Measurements from ENCODE around the gene CNTNAP3. TPM values are rescaled to one million over a fixed set of nuclear protein-coding genes. Genes with fewer than 3 reads are reported as not detected.
"Not testable (repeated sequence)": the region's sequence is repeated elsewhere in the genome, so short reads cannot be mapped to it uniquely, and the experiment has no call there.

The CNTNAP3 gene
- total RNA-seq, 2 experiments from 2014 or later = not detected

DNA sequence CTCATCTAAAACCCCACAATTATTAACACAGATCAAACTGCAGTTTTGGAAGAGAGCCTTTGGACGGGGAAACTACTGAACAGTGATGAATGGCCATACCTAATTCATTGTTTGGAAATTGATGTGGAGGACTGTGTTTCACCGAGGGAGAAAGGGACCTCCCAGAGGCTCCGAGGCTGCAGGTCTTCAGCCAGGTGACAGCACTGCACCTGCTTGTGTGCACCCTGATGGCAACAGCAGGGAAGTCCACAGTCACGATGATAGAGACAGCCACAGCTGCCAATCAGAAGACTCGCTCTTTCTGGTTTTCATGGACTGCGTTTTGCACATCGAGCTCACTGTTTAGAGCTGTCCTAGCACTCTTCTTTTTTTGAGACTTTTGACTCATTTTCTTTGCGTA is 214.4 kb downstream of the CNTNAP3 start:
- POLR2A ChIA-PET, CTCF ChIA-PET: not testable (repeated sequence)

DNA sequence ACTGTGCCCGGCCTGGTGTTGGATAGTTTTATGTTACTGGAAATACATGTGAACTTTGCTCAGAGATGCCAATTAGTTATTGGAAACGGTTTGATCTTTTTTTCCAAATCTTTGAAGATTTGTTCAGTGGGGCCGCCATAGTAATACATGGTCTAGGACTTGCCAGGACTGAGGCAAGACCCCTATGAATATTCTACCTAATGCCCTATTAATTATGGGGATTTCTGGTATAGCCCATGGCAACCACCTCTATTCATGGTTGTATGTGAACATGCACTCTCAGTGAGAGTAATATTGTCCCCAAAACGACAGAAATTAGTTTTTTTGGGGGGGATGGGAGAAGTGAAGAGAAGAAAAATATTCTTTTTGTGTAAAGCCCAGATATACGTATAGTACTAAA is 220.3 kb downstream of the CNTNAP3 start:
- POLR2A ChIA-PET, CTCF ChIA-PET: not testable (repeated sequence)

DNA sequence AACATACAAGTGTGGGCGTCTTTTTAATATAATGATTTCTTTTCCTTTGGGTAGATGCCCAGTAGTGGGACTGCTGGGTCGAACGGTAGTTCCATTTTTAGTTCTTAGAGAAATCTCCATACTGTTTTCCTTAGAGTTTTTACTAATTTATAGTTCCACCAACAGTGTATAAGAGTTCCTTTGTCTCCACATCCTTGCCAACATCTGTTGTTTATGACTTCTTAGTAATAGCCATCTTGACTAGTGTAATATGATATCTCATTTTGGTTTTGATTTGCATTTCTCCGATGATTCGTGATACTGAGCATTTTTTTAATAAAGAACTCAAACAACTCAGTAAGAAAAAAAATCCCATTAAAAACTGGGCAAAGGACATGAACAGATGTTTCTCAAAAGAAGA is 225.0 kb downstream of the CNTNAP3 start:
- POLR2A ChIA-PET, CTCF ChIA-PET: not testable (repeated sequence)

DNA sequence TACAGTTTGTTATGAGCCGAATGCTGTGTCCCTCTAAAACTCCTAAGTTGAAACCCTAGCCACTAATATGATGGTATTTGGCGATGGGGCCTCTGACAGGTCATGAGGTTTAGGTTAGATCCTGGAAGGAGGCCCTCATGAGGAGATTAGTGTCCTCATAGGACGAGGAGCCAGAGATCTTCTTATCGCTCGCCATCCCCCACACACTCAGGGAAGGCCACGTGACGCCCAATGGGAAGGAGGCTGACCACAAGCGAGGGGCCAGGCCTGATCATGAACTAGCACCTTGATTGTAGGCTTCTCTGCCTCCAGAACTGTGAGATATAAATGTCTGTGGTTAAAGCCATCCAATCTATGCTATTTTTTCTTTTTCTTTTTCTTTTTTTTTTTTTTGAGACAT is 233.5 kb downstream of the CNTNAP3 start:
- CTCF ChIA-PET, POLR2A ChIA-PET: not testable (repeated sequence)

DNA sequence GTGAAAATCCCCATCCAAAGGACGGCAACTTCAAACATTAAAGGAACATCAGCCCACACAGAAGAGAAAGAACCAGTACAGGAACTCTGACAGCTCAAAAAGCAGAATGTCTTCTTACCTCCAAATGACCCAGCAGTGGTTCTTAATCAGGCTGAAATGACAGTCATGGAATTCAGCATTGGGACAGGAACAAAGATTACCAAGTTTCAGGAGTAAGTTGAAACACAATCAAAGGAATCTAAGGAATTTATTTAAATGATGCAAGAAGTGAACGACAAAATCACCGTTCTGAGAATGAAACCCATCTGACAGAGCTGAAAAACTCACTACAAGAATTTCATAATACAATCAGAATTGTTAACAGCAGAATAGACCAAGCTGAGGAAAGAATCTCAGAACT is 241.1 kb downstream of the CNTNAP3 start:
- CTCF ChIA-PET, POLR2A ChIA-PET: not testable (repeated sequence)

DNA sequence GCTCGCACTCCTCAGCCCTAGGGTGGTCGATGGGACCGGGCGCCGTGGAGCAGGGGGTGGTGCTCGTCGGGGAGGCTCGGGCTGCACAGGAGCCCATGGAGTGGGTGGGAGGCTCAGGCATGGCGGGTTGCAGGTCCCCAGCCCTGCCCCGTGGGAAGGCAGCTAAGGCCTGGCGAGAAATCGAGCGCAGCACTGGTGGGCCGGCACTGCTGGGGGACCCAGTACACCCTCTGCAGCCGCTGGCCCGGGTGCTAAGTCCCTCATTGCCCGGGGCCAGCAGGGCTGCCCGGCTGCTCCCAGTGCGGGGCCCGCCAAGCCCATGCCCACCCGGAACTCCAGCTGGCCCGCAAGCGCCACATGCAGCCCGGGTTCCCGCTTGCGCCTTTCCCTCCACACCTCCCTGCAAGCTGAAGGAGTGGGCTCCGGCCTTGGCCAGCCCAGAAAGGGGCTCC is 245.6 kb downstream of the CNTNAP3 start:
- POLR2A ChIA-PET = not testable (repeated sequence)

DNA sequence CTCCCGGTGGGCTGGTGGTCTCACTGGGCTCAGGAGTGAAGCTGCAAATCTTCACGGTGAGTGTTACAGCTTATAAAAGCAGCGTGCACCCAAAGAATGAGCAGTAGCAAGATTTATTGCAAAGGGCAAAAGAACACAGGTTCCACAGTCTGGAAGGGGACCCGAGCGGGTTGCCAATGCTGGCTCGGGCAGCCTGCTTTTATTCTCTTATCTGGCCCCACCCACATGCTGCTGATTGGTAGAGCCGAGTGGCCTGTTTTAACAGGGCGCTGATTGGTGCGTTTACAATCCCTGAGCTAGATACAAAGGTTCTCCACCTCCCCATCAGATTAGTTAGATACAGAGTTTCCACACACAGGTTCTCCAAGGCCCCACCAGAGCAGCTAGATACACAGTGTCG is 246.2 kb downstream of the CNTNAP3 start:
- POLR2A ChIA-PET, CTCF ChIA-PET: not testable (repeated sequence)

More for the DNA sequence above, 245.6 kb downstream of the CNTNAP3 start:
- CTCF ChIA-PET = not testable (repeated sequence)

DNA sequence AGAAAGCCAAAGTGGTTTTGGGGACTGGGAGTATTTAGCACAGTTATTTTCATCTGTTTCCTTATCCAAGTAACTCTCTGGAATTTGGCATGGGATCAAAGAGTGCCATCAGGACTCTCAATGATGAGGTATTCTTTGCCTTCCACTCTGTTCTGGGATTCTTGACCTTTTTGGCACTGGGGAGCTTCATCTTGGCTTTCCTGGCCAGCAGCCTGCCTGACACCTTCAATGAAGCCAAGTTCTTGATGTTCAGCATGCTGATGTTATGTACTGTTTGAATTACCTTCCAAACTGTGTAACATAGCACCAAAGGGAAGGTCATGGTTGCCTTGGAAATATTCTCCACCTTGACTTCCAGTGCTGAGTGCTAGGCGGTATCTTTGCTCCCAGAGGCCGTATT is 248.8 kb downstream of the CNTNAP3 start:
- CTCF ChIA-PET, POLR2A ChIA-PET: not testable (repeated sequence)

DNA sequence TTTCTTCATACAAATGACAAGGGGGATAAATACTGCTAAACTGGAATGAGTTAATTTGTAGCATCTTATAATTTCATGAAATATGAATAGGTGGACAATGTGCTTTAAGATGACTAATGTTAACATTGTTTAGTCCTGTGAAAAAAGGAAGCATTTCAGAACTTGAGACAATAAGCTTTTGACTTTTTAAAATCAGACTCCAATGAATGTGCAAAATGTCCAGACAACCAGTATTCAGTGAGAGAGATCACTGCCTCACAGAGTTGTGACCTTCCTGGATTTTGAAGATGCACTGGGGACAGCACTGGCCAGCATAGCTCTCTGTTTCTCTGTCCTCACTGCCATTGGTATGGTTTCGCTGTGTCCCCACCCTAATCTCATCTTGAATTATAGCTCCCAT is 249.7 kb downstream of the CNTNAP3 start:
- POLR2A ChIA-PET = not testable (repeated sequence)

DNA sequence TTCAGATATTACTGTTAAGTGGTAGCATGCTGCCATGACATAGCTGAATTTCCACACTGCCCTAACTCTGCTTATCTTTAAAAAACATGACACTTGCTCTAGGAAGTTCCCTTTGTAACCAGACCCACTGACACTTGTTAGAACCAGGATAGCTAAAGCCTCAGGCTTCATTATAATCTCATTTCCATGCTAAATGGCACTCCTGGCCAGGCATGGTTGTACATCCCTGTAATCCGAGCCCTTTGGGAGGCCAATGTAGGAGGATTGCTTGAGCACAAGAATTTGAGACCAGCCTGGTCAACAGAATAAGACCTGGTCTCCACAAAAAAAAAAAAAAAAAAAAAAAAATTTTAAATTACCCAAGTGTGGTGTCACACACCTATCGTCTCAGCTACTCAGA is 254.1 kb downstream of the CNTNAP3 start:
- POLR2A ChIA-PET, CTCF ChIA-PET: not testable (repeated sequence)

More for the DNA sequence above, 249.7 kb downstream of the CNTNAP3 start:
- CTCF ChIA-PET = not testable (repeated sequence)

DNA sequence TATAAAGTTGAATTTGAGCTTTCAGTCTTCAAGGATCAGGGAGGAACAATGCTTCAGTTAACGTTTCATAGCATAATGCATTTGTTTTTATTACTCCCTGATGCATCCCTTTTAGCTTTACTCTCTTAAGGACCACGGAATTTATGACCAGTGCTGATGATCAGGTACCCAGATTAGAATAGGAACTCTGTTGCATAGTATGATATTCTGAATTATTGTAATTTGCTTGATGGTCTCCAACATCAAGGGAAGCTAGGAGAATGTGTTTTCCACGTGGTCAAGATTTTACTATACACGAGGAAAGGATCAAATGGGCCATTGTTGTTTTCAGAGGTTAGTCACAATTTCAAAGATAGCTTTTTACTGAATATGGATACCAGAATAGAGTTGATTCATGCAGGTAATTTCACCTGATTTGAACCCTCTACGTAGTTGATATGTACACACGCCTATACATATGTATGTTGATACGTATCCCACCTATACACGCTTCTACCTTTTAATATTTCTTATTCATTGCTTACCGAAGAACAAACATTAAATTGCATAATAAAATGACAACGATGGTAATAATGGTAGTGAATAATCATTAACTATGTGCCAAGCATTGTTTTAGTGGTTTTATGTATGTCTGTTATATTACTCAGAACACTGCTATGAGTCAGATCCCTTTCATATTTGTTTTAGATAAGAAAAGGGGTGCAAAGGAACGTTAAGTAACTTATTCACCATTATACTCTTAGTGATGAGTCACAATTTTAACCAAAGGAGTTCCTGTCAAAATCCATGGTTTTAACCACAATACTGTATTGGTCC is 257.6 kb downstream of the CNTNAP3 start:
- POLR2A ChIA-PET, CTCF ChIA-PET: not testable (repeated sequence)

DNA sequence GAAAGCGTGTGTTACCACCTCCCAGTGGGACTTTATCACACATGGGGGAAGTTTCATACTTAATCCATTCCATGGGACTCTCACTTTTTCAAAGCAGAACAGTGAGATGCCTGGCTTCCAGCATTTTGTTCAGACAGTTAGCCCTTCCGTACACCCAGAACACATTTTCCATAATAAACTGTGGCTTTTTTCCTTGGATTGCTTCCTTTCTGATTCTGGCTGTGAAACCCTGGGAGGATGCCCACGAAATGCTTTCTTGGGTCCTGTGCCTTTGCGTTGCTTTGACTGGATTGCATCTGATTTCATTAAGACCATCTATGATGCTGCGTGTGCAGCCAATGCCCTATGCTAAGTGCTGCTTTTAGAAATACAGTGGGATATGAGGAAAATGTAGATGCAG is 259.1 kb downstream of the CNTNAP3 start:
- POLR2A ChIA-PET, CTCF ChIA-PET: not testable (repeated sequence)

DNA sequence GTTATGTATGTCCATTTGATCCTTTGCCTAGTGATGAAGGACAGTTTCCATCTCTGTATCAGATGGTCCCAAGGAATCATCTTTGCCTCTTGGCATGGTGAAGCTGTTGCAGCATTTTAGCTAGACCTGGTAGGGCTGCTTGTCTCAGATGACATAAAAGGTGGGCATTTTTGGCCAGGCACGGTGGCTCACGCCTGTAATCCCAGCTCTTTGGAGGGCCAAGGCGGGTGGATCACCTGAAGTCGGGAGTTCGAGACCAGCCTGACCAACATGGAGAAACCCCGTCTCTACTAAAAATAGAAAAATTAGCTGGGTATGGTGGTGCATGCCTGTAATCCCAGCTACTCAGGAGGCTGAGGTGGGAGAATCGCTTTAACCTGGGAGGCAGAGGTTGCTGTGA is 259.8 kb downstream of the CNTNAP3 start:
- POLR2A ChIA-PET = not testable (repeated sequence)

DNA sequence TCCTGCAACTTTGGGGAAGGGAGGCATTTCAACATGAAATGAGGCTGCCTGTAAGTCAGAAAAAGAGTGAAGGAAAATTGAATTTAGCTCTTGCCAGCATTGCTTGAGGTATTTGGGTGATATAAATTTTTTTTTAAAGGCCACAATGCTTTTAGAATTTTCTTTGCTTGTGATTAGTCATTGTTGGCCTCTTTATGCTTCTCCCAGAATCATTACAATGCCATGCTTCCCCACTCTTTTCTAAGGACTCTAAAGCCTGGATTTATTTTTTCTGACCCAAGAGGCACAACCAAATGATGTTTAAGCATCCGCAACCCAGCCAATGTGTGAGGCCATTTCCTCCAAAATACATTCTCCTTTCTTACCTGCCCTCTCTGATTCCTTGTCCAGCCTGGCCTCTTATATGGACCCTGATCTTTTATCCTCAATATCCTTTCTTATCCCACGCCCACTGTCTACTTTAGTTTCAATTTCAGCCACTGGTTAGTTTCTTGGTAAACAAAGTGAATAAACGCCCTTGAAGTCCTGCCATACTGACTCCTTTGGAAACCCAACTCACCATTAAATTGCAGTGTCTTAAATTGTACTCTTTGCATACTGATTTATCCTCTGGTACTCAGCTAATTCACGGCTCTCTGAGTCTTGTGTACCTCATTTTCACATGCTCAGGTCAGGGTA is 261.9 kb downstream of the CNTNAP3 start:
- POLR2A ChIA-PET, CTCF ChIA-PET: not testable (repeated sequence)

More for the DNA sequence above, 259.8 kb downstream of the CNTNAP3 start:
- CTCF ChIA-PET = not testable (repeated sequence)

Other genes with a start within 250 kb of the CNTNAP3 start
- not detected for gene SPATA31A1, start 67.5 kb upstream of the CNTNAP3 start, total RNA-seq

Measured in activated CD8-positive, alpha-beta memory T cell treated with anti-CD3 and anti-CD28 coated beads for 36 hours (primary cell).